T-helper 2 cell treated with Interferon-gamma antibody and Interleukin-4, amounts not matched to agents 5 μg/mL and 100 μg/mL, for 36 hours (primary cell): ENCODE data around the gene DNAAF3.

Experiments used
- DNase-seq: peaks from one replicate; pipeline ENCODE4 v3.0.0; 2021; ENCODE audit warnings: low spot score
- H3K27ac Mint-ChIP-seq: one replicate; pipeline ENCODE4 v1.8.0; 2021; ENCODE audit warnings: mild to moderate bottlenecking, mixed read lengths
- H3K27me3 Mint-ChIP-seq: one replicate; pipeline ENCODE4 v1.8.0; 2021; ENCODE audit warnings: low read depth, mixed read lengths
- H3K36me3 Mint-ChIP-seq: one replicate; pipeline ENCODE4 v1.8.0; 2021; ENCODE audit warnings: low read depth, mixed read lengths
- H3K4me1 Mint-ChIP-seq: one replicate; pipeline ENCODE4 v1.8.0; 2021; ENCODE audit warnings: low read depth, mixed read lengths
- H3K4me3 Mint-ChIP-seq: one replicate; pipeline ENCODE4 v1.8.0; 2022; ENCODE audit warnings: mild to moderate bottlenecking, moderate library complexity, mixed read lengths
- H3K9me3 Mint-ChIP-seq: one replicate; pipeline ENCODE4 v1.8.0; 2021; ENCODE audit warnings: mixed read lengths

DNAAF3 gene

GRCh38 chr19:55109527-55110291, 56.7 kb downstream of the DNAAF3 start:
- Mint-ChIP-seq H3K27ac (no peak overlapping the region), H3K9me3 (no peaks in the 10 kb centered on the region), H3K27me3 (no peaks in the 10 kb centered on the region), H3K4me3 (no peak overlapping the region), H3K36me3 (peaks cover 29% of the 10 kb centered on the region), H3K4me1 (no peaks in the 10 kb centered on the region)
- no peak for DNase-seq
